Stimulated activated memory B cell treated with anti-CD40 and anti-IgM and Interleukin-4, amounts not matched to agents 10 μg/mL and 1 μg/mL and 100 μg/mL, for 72 hours (primary cell): ENCODE results near the gene SUMO4.

Experiments
- ATAC-seq: fragments of 150-1000 bp; cut with Tn5 transposase; 2 replicates; pipeline ENCODE4 v1.10.0; 2021
- H3K27ac Mint-ChIP-seq: one replicate; pipeline ENCODE4 v1.8.0; 2022; ENCODE audit warnings: mild to moderate bottlenecking, mixed read lengths
- H3K27me3 Mint-ChIP-seq: one replicate; pipeline ENCODE4 v1.8.0; 2022; ENCODE audit warnings: mixed read lengths
- H3K36me3 Mint-ChIP-seq: one replicate; pipeline ENCODE4 v1.8.0; 2022; ENCODE audit warnings: mixed read lengths
- H3K4me1 Mint-ChIP-seq: one replicate; pipeline ENCODE4 v1.8.0; 2022; ENCODE audit warnings: mixed read lengths
- H3K4me3 Mint-ChIP-seq: one replicate; pipeline ENCODE4 v1.8.0; 2022; ENCODE audit warnings: mild to moderate bottlenecking, moderate library complexity, mixed read lengths
- H3K9me3 Mint-ChIP-seq: one replicate; pipeline ENCODE4 v1.8.0; 2022; ENCODE audit warnings: mixed read lengths

Gene SUMO4

GRCh38 chr6:149400050-149400449 lies at the start of gene SUMO4:
Gene SUMO4 (plus strand): TSS chr6:149400262. CDS start chr6:149400392, 130 bp downstream.
- H3K27me3 Mint-ChIP-seq: no peaks in the 10 kb centered on the region
- ATAC-seq: no peak
- no peak within 1 kb of the TSS for H3K27ac Mint-ChIP-seq
- H3K36me3 Mint-ChIP-seq: peaks cover 71% of the 10 kb centered on the region
- H3K4me1 Mint-ChIP-seq: peaks cover 13% of the 10 kb centered on the region
- no peaks in the 10 kb centered on the region for H3K9me3 Mint-ChIP-seq
- no peak within 1 kb of the TSS for H3K4me3 Mint-ChIP-seq

- no peak overlapping the region for H3K27ac Mint-ChIP-seq
- no peaks in the 10 kb centered on the region for H3K27me3 Mint-ChIP-seq
- ATAC-seq: no peak
- no peak overlapping the region for H3K4me3 Mint-ChIP-seq
- no peaks in the 10 kb centered on the region for H3K9me3 Mint-ChIP-seq
- peaks cover 31% of the 10 kb centered on the region for H3K36me3 Mint-ChIP-seq
- peaks cover 56% of the 10 kb centered on the region for H3K4me1 Mint-ChIP-seq
Observed at GRCh38 chr6:149354009-149354408, 46.1 kb upstream of the SUMO4 start.

- H3K36me3 Mint-ChIP-seq: peaks cover 39% of the 10 kb centered on the region
- no peaks in the 10 kb centered on the region for H3K27me3 Mint-ChIP-seq
- H3K9me3 Mint-ChIP-seq: no peaks in the 10 kb centered on the region
- no peak overlapping the region for H3K27ac Mint-ChIP-seq
- no peak overlapping the region for H3K4me3 Mint-ChIP-seq
- H3K4me1 Mint-ChIP-seq: peaks cover 57% of the 10 kb centered on the region
- ATAC-seq: no peak
Observed at GRCh38 chr6:149356081-149356750, 43.8 kb upstream of the SUMO4 start.

GRCh38 chr6:149357726-149358538 lies 42.1 kb upstream of the SUMO4 start:
- ATAC-seq: no peak
- peaks cover 43% of the 10 kb centered on the region for H3K36me3 Mint-ChIP-seq
- no peaks in the 10 kb centered on the region for H3K9me3 Mint-ChIP-seq
- no peak overlapping the region for H3K27ac Mint-ChIP-seq
- no peak overlapping the region for H3K4me3 Mint-ChIP-seq
- H3K4me1 Mint-ChIP-seq: peaks cover 59% of the 10 kb centered on the region
- no peaks in the 10 kb centered on the region for H3K27me3 Mint-ChIP-seq

GRCh38 chr6:149359440-149359839 lies 40.6 kb upstream of the SUMO4 start:
- ATAC-seq: no peak
- Mint-ChIP-seq H3K4me1 (peaks cover 53% of the 10 kb centered on the region), H3K27me3 (no peaks in the 10 kb centered on the region), H3K27ac (no peak overlapping the region), H3K36me3 (peaks cover 46% of the 10 kb centered on the region), H3K4me3 (no peak overlapping the region), H3K9me3 (no peaks in the 10 kb centered on the region)

GRCh38 chr6:149360536-149360935 lies 39.5 kb upstream of the SUMO4 start:
- no peak overlapping the region for H3K27ac Mint-ChIP-seq
- H3K4me3 Mint-ChIP-seq: no peak overlapping the region
- no peaks in the 10 kb centered on the region for H3K9me3 Mint-ChIP-seq

GRCh38 chr6:149362289-149362688 lies 37.8 kb upstream of the SUMO4 start:
- H3K27ac Mint-ChIP-seq: no peak overlapping the region
- H3K27me3 Mint-ChIP-seq: no peaks in the 10 kb centered on the region
- peaks cover 44% of the 10 kb centered on the region for H3K4me1 Mint-ChIP-seq
- no peak for ATAC-seq
- no peak overlapping the region for H3K4me3 Mint-ChIP-seq
- H3K9me3 Mint-ChIP-seq: no peaks in the 10 kb centered on the region
- H3K36me3 Mint-ChIP-seq: peaks cover 53% of the 10 kb centered on the region

More at GRCh38 chr6:149360536-149360935, 39.5 kb upstream of the SUMO4 start:
- Mint-ChIP-seq H3K27me3 (no peaks in the 10 kb centered on the region), H3K4me1 (peaks cover 49% of the 10 kb centered on the region), H3K36me3 (peaks cover 49% of the 10 kb centered on the region)
- no peak for ATAC-seq

- Mint-ChIP-seq H3K9me3 (no peaks in the 10 kb centered on the region), H3K36me3 (peaks cover 46% of the 10 kb centered on the region), H3K27me3 (no peaks in the 10 kb centered on the region), H3K4me3 (no peak overlapping the region), H3K4me1 (peaks cover 40% of the 10 kb centered on the region), H3K27ac (no peak overlapping the region)
- ATAC-seq: no peak
Observed at GRCh38 chr6:149363154-149363553, 36.9 kb upstream of the SUMO4 start.

- Mint-ChIP-seq H3K4me1 (peaks cover 28% of the 10 kb centered on the region), H3K9me3 (no peaks in the 10 kb centered on the region), H3K27ac (no peak overlapping the region), H3K4me3 (no peak overlapping the region), H3K27me3 (no peaks in the 10 kb centered on the region), H3K36me3 (peaks cover 42% of the 10 kb centered on the region)
- ATAC-seq: no peak
Observed at GRCh38 chr6:149364557-149364956, 35.5 kb upstream of the SUMO4 start.

GRCh38 chr6:149365197-149365596 lies 34.9 kb upstream of the SUMO4 start:
- H3K27ac Mint-ChIP-seq: no peak overlapping the region
- no peaks in the 10 kb centered on the region for H3K27me3 Mint-ChIP-seq
- H3K36me3 Mint-ChIP-seq: peaks cover 39% of the 10 kb centered on the region
- H3K4me3 Mint-ChIP-seq: no peak overlapping the region
- H3K9me3 Mint-ChIP-seq: no peaks in the 10 kb centered on the region
- peaks cover 27% of the 10 kb centered on the region for H3K4me1 Mint-ChIP-seq
- no peak for ATAC-seq

GRCh38 chr6:149366267-149366921 lies 33.7 kb upstream of the SUMO4 start:
- no peak overlapping the region for H3K27ac Mint-ChIP-seq
- H3K9me3 Mint-ChIP-seq: no peaks in the 10 kb centered on the region
- ATAC-seq: no peak

GRCh38 chr6:149368065-149368464 lies 32.0 kb upstream of the SUMO4 start:
- no peaks in the 10 kb centered on the region for H3K27me3 Mint-ChIP-seq
- H3K4me3 Mint-ChIP-seq: no peak overlapping the region
- H3K27ac Mint-ChIP-seq: no peak overlapping the region
- peaks cover 28% of the 10 kb centered on the region for H3K4me1 Mint-ChIP-seq
- peaks cover 29% of the 10 kb centered on the region for H3K36me3 Mint-ChIP-seq
- H3K9me3 Mint-ChIP-seq: no peaks in the 10 kb centered on the region
- no peak for ATAC-seq

More at GRCh38 chr6:149366267-149366921, 33.7 kb upstream of the SUMO4 start:
- no peak overlapping the region for H3K4me3 Mint-ChIP-seq
- H3K36me3 Mint-ChIP-seq: peaks cover 34% of the 10 kb centered on the region
- H3K27me3 Mint-ChIP-seq: no peaks in the 10 kb centered on the region
- H3K4me1 Mint-ChIP-seq: peaks cover 25% of the 10 kb centered on the region

GRCh38 chr6:149371154-149371553 lies 28.9 kb upstream of the SUMO4 start:
- H3K27ac Mint-ChIP-seq: peak overlapping the region; percentile 48
- no peaks in the 10 kb centered on the region for H3K9me3 Mint-ChIP-seq
- peaks cover 38% of the 10 kb centered on the region for H3K36me3 Mint-ChIP-seq
- H3K4me3 Mint-ChIP-seq: no peak overlapping the region
- peaks cover 57% of the 10 kb centered on the region for H3K4me1 Mint-ChIP-seq
- no peak for ATAC-seq
- H3K27me3 Mint-ChIP-seq: no peaks in the 10 kb centered on the region

- Mint-ChIP-seq H3K36me3 (peaks cover 44% of the 10 kb centered on the region), H3K9me3 (no peaks in the 10 kb centered on the region), H3K4me1 (peaks cover 62% of the 10 kb centered on the region), H3K27ac (peak overlapping the region; percentile 48), H3K4me3 (no peak overlapping the region), H3K27me3 (no peaks in the 10 kb centered on the region)
- ATAC-seq: no peak
Observed at GRCh38 chr6:149372062-149372461, 28.0 kb upstream of the SUMO4 start.

GRCh38 chr6:149373511-149373910 lies 26.6 kb upstream of the SUMO4 start:
- ATAC-seq: peak; percentile 41
- no peak overlapping the region for H3K4me3 Mint-ChIP-seq
- peaks cover 51% of the 10 kb centered on the region for H3K36me3 Mint-ChIP-seq
- no peaks in the 10 kb centered on the region for H3K27me3 Mint-ChIP-seq
- H3K4me1 Mint-ChIP-seq: peaks cover 62% of the 10 kb centered on the region
- no peaks in the 10 kb centered on the region for H3K9me3 Mint-ChIP-seq
- peak overlapping the region; percentile 35 for H3K27ac Mint-ChIP-seq
